HEK293T (cell line): Measurements from ENCODE around the gene MBD4.
"Not testable (repeated sequence)": the region's sequence is repeated elsewhere in the genome, so short reads cannot be mapped to it uniquely, and the experiment has no call there.

Experiments
- ELF4 ChIP-seq: fragments of 450-650 bp; IDR thresholded peaks from 2 replicates; pipeline ENCODE4 v1.6.1; 2017; ENCODE audit warnings: antibody characterized with exemption
- SP1 ChIP-seq: fragments of 450-650 bp; IDR thresholded peaks from 2 replicates; pipeline ENCODE4 v1.6.1; 2017

- TF ChIP-seq SP1, ELF4: not testable (repeated sequence)
These were observed 50.8 kb downstream of the MBD4 start for GRCh38 chr3:129388791-129389571.
